NB4 (cell line): ENCODE results near the gene FHIT.

Source experiments
- POLR2A ChIP-seq: IDR thresholded peaks from 2 replicates; pipeline ENCODE4 v1.6.1; 2011; ENCODE audit warnings: mild to moderate bottlenecking; ENCODE audit not compliant: insufficient read length; ENCODE audit errors: extremely low read depth
- TF ChIP-seq, protein P1 (sequence below): IDR thresholded peaks from one replicate; pipeline ENCODE4 v1.5.1; 2012; ENCODE audit warnings: low read depth, low read length
- TF ChIP-seq, protein P2 (sequence below): IDR thresholded peaks from 2 replicates; pipeline ENCODE4 v1.6.1; 2011; ENCODE audit warnings: low read depth, low read length

DNA sequence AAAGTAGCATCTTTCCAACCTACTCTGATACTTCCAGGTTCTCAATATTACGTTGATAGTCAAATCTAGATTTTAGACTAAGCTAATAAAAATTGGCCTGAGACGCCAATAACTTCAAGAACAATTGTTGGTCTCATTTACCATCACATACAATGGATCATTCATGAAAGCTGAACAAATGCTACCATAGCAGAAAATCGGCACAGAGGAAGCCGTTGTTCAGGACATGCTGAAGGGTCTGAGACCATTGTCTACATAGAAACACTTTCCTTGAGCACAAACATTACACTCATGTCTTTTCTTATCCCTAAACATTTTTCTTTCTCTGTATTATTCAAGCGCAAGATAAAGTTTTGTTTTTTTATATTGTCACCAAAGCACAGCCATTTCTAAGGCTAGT, 37.2 kb upstream of the FHIT start:
- TF ChIP-seq POLR2A = no peak
- TF ChIP-seq, protein P1, sequence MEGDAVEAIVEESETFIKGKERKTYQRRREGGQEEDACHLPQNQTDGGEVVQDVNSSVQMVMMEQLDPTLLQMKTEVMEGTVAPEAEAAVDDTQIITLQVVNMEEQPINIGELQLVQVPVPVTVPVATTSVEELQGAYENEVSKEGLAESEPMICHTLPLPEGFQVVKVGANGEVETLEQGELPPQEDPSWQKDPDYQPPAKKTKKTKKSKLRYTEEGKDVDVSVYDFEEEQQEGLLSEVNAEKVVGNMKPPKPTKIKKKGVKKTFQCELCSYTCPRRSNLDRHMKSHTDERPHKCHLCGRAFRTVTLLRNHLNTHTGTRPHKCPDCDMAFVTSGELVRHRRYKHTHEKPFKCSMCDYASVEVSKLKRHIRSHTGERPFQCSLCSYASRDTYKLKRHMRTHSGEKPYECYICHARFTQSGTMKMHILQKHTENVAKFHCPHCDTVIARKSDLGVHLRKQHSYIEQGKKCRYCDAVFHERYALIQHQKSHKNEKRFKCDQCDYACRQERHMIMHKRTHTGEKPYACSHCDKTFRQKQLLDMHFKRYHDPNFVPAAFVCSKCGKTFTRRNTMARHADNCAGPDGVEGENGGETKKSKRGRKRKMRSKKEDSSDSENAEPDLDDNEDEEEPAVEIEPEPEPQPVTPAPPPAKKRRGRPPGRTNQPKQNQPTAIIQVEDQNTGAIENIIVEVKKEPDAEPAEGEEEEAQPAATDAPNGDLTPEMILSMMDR = no peak
- TF ChIP-seq, protein P2, sequence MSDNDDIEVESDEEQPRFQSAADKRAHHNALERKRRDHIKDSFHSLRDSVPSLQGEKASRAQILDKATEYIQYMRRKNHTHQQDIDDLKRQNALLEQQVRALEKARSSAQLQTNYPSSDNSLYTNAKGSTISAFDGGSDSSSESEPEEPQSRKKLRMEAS = no peak
